Measurements from ENCODE around the gene KDM4D.
"Not testable (repeated sequence)": the region's sequence is repeated elsewhere in the genome, so short reads cannot be mapped to it uniquely, and the experiment has no call there.

KDM4D gene

GRCh38 chr11:95016139-95016538, 42.6 kb downstream of the KDM4D start:
- Histone ChIP-seq H2AFZ (ENCODE audit: low read length) (no peak overlapping the region), H3K4me2 (ENCODE audit: low read depth, low read length, poor library complexity, severe bottlenecking) (no peak overlapping the region), H3F3A (ENCODE audit: low read depth) (no peaks in the 10 kb centered on the region), H3K4me1 (ENCODE audit: insufficient read depth, low read length, poor library complexity, severe bottlenecking) (no peaks in the 10 kb centered on the region), H3K9ac (ENCODE audit: low read depth, low read length, poor library complexity, severe bottlenecking) (no peak overlapping the region), H3K36me3 (ENCODE audit: insufficient read depth, low read length) (no peaks in the 10 kb centered on the region), H4K20me1 (ENCODE audit: insufficient read depth, low read length, poor library complexity, severe bottlenecking) (no peaks in the 10 kb centered on the region), H3K79me2 (ENCODE audit: insufficient read depth, low read length) (no peaks in the 10 kb centered on the region), H3K27me3 (ENCODE audit: insufficient read depth, low read length, poor library complexity, severe bottlenecking) (no peaks in the 10 kb centered on the region), H3K9me2 (replicated peaks; ENCODE audit: low read depth, low read length) (no peaks in the 10 kb centered on the region), H3K9me3 (ENCODE audit: insufficient read depth, low read depth, low read length) (no peaks in the 10 kb centered on the region), H3K4me3 (ENCODE audit: low read length, poor library complexity, severe bottlenecking) (no peak overlapping the region)
- no peak for TF ChIP-seq EZH2phosphoT487 (IDR thresholded peaks at IDR 0.05; ENCODE audit: borderline replicate concordance)
- no peak for TF ChIP-seq CTCF (conservative IDR thresholded peaks at IDR 0.05; ENCODE audit: low read length)

GRCh38 chr11:95021468-95021867, 48.0 kb downstream of the KDM4D start:
- not testable (repeated sequence) for H2AFZ ChIP-seq (ENCODE audit: low read length); H3K9me3 ChIP-seq (ENCODE audit: insufficient read depth, low read depth, low read length); H3K4me1 ChIP-seq (ENCODE audit: insufficient read depth, low read length, poor library complexity, severe bottlenecking); H3K4me3 ChIP-seq (ENCODE audit: low read length, poor library complexity, severe bottlenecking); H3K79me2 ChIP-seq (ENCODE audit: insufficient read depth, low read length); H3K9ac ChIP-seq (ENCODE audit: low read depth, low read length, poor library complexity, severe bottlenecking); H3K36me3 ChIP-seq (ENCODE audit: insufficient read depth, low read length); H3K4me2 ChIP-seq (ENCODE audit: low read depth, low read length, poor library complexity, severe bottlenecking); H3K27me3 ChIP-seq (ENCODE audit: insufficient read depth, low read length, poor library complexity, severe bottlenecking); H4K20me1 ChIP-seq (ENCODE audit: insufficient read depth, low read length, poor library complexity, severe bottlenecking); H3F3A ChIP-seq (ENCODE audit: low read depth); H3K9me2 ChIP-seq (replicated peaks; ENCODE audit: low read depth, low read length)

- no peaks in the 10 kb centered on the region for H3F3A ChIP-seq (ENCODE audit: low read depth)
- no peaks in the 10 kb centered on the region for H3K79me2 ChIP-seq (ENCODE audit: insufficient read depth, low read length)
- H3K9ac ChIP-seq (ENCODE audit: low read depth, low read length, poor library complexity, severe bottlenecking): no peak within 1 kb of the TSS
- no peaks in the 10 kb centered on the region for H3K36me3 ChIP-seq (ENCODE audit: insufficient read depth, low read length)
- H3K4me2 ChIP-seq (ENCODE audit: low read depth, low read length, poor library complexity, severe bottlenecking): no peak within 1 kb of the TSS
- H3K9me2 ChIP-seq (replicated peaks; ENCODE audit: low read depth, low read length): no peaks in the 10 kb centered on the region
- no peaks in the 10 kb centered on the region for H3K27me3 ChIP-seq (ENCODE audit: insufficient read depth, low read length, poor library complexity, severe bottlenecking)
- TF ChIP-seq EZH2phosphoT487 (IDR thresholded peaks at IDR 0.05; ENCODE audit: borderline replicate concordance): no peak
- no peak within 1 kb of the TSS for H2AFZ ChIP-seq (ENCODE audit: low read length)
- H3K9me3 ChIP-seq (ENCODE audit: insufficient read depth, low read depth, low read length): no peaks in the 10 kb centered on the region
- H3K4me3 ChIP-seq (ENCODE audit: low read length, poor library complexity, severe bottlenecking): no peak within 1 kb of the TSS
- H4K20me1 ChIP-seq (ENCODE audit: insufficient read depth, low read length, poor library complexity, severe bottlenecking): no peaks in the 10 kb centered on the region
- no peaks in the 10 kb centered on the region for H3K4me1 ChIP-seq (ENCODE audit: insufficient read depth, low read length, poor library complexity, severe bottlenecking)
Measured at GRCh38 chr11:95024958-95025357, 51.4 kb downstream of the KDM4D start, which contains the start of gene KDM4E. TSS of gene KDM4E (plus strand) at chr11:95025258. CDS start at chr11:95025558, 300 bp downstream.

GRCh38 chr11:95025594-95025993, 52.1 kb downstream of the KDM4D start:
- H3F3A ChIP-seq (ENCODE audit: low read depth); H3K9ac ChIP-seq (ENCODE audit: low read depth, low read length, poor library complexity, severe bottlenecking); H2AFZ ChIP-seq (ENCODE audit: low read length); H3K79me2 ChIP-seq (ENCODE audit: insufficient read depth, low read length); H4K20me1 ChIP-seq (ENCODE audit: insufficient read depth, low read length, poor library complexity, severe bottlenecking); H3K36me3 ChIP-seq (ENCODE audit: insufficient read depth, low read length); H3K4me1 ChIP-seq (ENCODE audit: insufficient read depth, low read length, poor library complexity, severe bottlenecking); H3K9me2 ChIP-seq (replicated peaks; ENCODE audit: low read depth, low read length); H3K4me2 ChIP-seq (ENCODE audit: low read depth, low read length, poor library complexity, severe bottlenecking); H3K4me3 ChIP-seq (ENCODE audit: low read length, poor library complexity, severe bottlenecking); H3K27me3 ChIP-seq (ENCODE audit: insufficient read depth, low read length, poor library complexity, severe bottlenecking); H3K9me3 ChIP-seq (ENCODE audit: insufficient read depth, low read depth, low read length): not testable (repeated sequence)

GRCh38 chr11:95028357-95028756, 54.8 kb downstream of the KDM4D start:
- no peak for TF ChIP-seq EZH2phosphoT487 (IDR thresholded peaks at IDR 0.05; ENCODE audit: borderline replicate concordance)
- TF ChIP-seq CTCF (conservative IDR thresholded peaks at IDR 0.05; ENCODE audit: low read length): no peak
- H4K20me1 ChIP-seq (ENCODE audit: insufficient read depth, low read length, poor library complexity, severe bottlenecking): no peaks in the 10 kb centered on the region
- no peak overlapping the region for H3K4me3 ChIP-seq (ENCODE audit: low read length, poor library complexity, severe bottlenecking)

More at GRCh38 chr11:95028357-95028756, 54.8 kb downstream of the KDM4D start:
- no peaks in the 10 kb centered on the region for H3K9me3 ChIP-seq (ENCODE audit: insufficient read depth, low read depth, low read length)
- no peaks in the 10 kb centered on the region for H3K27me3 ChIP-seq (ENCODE audit: insufficient read depth, low read length, poor library complexity, severe bottlenecking)
- H3F3A ChIP-seq (ENCODE audit: low read depth): no peaks in the 10 kb centered on the region
- no peak overlapping the region for H3K9ac ChIP-seq (ENCODE audit: low read depth, low read length, poor library complexity, severe bottlenecking)
- H3K4me1 ChIP-seq (ENCODE audit: insufficient read depth, low read length, poor library complexity, severe bottlenecking): no peaks in the 10 kb centered on the region
- H3K4me2 ChIP-seq (ENCODE audit: low read depth, low read length, poor library complexity, severe bottlenecking): no peak overlapping the region
- no peaks in the 10 kb centered on the region for H3K9me2 ChIP-seq (replicated peaks; ENCODE audit: low read depth, low read length)
- H3K36me3 ChIP-seq (ENCODE audit: insufficient read depth, low read length): no peaks in the 10 kb centered on the region
- no peaks in the 10 kb centered on the region for H3K79me2 ChIP-seq (ENCODE audit: insufficient read depth, low read length)
- H2AFZ ChIP-seq (ENCODE audit: low read length): no peak overlapping the region

Measured in Loucy (cell line).